Tibial nerve (tissue), 4 donors: ENCODE results near the gene ATAT1.
A peak's percentile ranks its signal among the peaks of the same experiment; 100 is the strongest.

Source experiments
- CTCF ChIP-seq, 5 experiments: fragments of 200-600 bp in 3 of 5; fragments of 450-650 bp in 2 of 5; sonication (generic) in 3 of 5; IDR thresholded peaks; one replicate each; pipeline ENCODE4 v1.5.1; 2016 to 2019; ENCODE audit warnings: antibody characterized with exemption in 5 of 5, mild to moderate bottlenecking in 3 of 5, moderate library complexity in 2 of 5
- EP300 ChIP-seq, 2 donors: sonication (generic); formaldehyde crosslinking; IDR thresholded peaks; one replicate each; pipeline ENCODE4 v1.6.1; 2017; ENCODE audit warnings: antibody characterized with exemption in 2 of 2, mild to moderate bottlenecking in 1 of 2
- POLR2A ChIP-seq, 2 donors: fragments of 450-650 bp; IDR thresholded peaks; one replicate each; pipeline ENCODE4 v1.6.1; 2017; ENCODE audit warnings: antibody characterized with exemption in 2 of 2, mild to moderate bottlenecking in 2 of 2, moderate library complexity in 2 of 2

- TF ChIP-seq POLR2A (IDR thresholded peaks at IDR 0.05) (peak in 1 of 2 donors; percentile 49), CTCF (IDR thresholded peaks at IDR 0.05) (peak in 3 of 5 experiments; percentile 5 to 20 (median 9)), EP300 (IDR thresholded peaks at IDR 0.05) (peak; percentile 50 to 61)
Observed at GRCh38 chr6:30690403-30691207, 63.9 kb downstream of the ATAT1 start, which contains the start of gene NRM.
